K562 (cell line): ENCODE data around the gene MLLT11. TPM values are rescaled to one million over a fixed set of nuclear protein-coding genes. Genes with fewer than 3 reads are reported as not detected.

Experiments used
- C11orf30 ChIP-seq: fragments of 450-650 bp; IDR thresholded peaks from 2 replicates; pipeline ENCODE4 v1.6.1; 2016; ENCODE audit warnings: low read depth, mild to moderate bottlenecking
- HDAC2 ChIP-seq: fragments of 450-650 bp; IDR thresholded peaks from 2 replicates; pipeline ENCODE4 v1.6.1; 2016; ENCODE audit warnings: mild to moderate bottlenecking
- HMGXB4 ChIP-seq: sonication (generic); formaldehyde crosslinking; IDR thresholded peaks from 2 replicates; pipeline ENCODE4 v1.8.1; 2023; ENCODE audit warnings: mild to moderate bottlenecking, missing genetic modification reagents
- MAFG ChIP-seq: fragments of 450-650 bp; conservative IDR thresholded peaks from 2 replicates; pipeline ENCODE4 v1.6.1; 2016; ENCODE audit warnings: missing genetic modification characterization, missing compliant biosample characterization
- NCOA1 ChIP-seq: fragments of 450-650 bp; IDR thresholded peaks from 2 replicates; pipeline ENCODE4 v1.6.1; 2016; ENCODE audit warnings: low read depth
- PHB ChIP-seq: fragments of 250-450 bp; sonication (Bioruptor Pico); IDR thresholded peaks from 2 replicates; pipeline ENCODE4 v1.5.0; 2021
- STAG1 ChIP-seq: sonication (generic); formaldehyde crosslinking; IDR thresholded peaks from 2 replicates; pipeline ENCODE4 v1.5.0; 2020; ENCODE audit warnings: missing genetic modification reagents, borderline replicate concordance
- YY1 ChIP-seq, 3 experiments: IDR thresholded peaks; 2 replicates each; pipeline ENCODE4 v1.6.1; 2011; ENCODE audit warnings: low read length in 2 of 3, mild to moderate bottlenecking in 2 of 3, moderate library complexity in 2 of 3, borderline replicate concordance in 1 of 3, control low read depth in 1 of 3, low read depth in 1 of 3; ENCODE audit not compliant: insufficient read depth in 3 of 3, insufficient replicate concordance in 2 of 3, control insufficient read depth in 1 of 3, insufficient read length in 1 of 3; ENCODE audit errors: extremely low read depth in 1 of 3
- ZBTB1 ChIP-seq: sonication (generic); formaldehyde crosslinking; IDR thresholded peaks from 2 replicates; pipeline ENCODE4 v1.8.1; 2023; ENCODE audit warnings: missing genetic modification reagents, low read depth, mild to moderate bottlenecking, borderline replicate concordance
- ZKSCAN1 ChIP-seq: fragments of 150-350 bp; IDR thresholded peaks from 2 replicates; pipeline ENCODE4 v1.6.1; 2016; ENCODE audit warnings: low read depth, low read length
- ZNF134 ChIP-seq: fragments of 250-450 bp; sonication (Bioruptor Pico); conservative IDR thresholded peaks from 2 replicates; pipeline ENCODE4 v1.4.0; 2020
- ZNF24 ChIP-seq: fragments of 450-650 bp; IDR thresholded peaks from 2 replicates; pipeline ENCODE4 v1.6.1; 2016
- ZNF431 ChIP-seq: sonication (generic); formaldehyde crosslinking; IDR thresholded peaks from 2 replicates; pipeline ENCODE4 v1.8.0; 2022; ENCODE audit warnings: mild to moderate bottlenecking, missing genetic modification reagents
- ZNF57 ChIP-seq: fragments of 450-650 bp; formaldehyde crosslinking; IDR thresholded peaks from 2 replicates; pipeline ENCODE4 v1.4.0; 2020; ENCODE audit warnings: mild to moderate bottlenecking, moderate library complexity
- polyA plus RNA-seq, 8 experiments: library from polyadenylated mRNA; depleted of rRNA in 4 of 8; stranded (reverse) in 5 of 8; unstranded in 3 of 8; fragments of >200 nt; fragmentation: Nextera tagmentation in 2 of 8; fragmentation: Illumina TruSeq in 1 of 8; extraction: Ambion mirVana in 2 of 8; extraction: Trizol in 1 of 8; gene quantifications; 2 replicates each; pipeline versions ENCODE4 v1.2.1 to v1.2.3, GENCODE V29; 2011 to 2014; ENCODE audit warnings: inconsistent platforms in 1 of 8, missing spikeins in 1 of 8
- total RNA-seq, 7 experiments: library from RNA; depleted of rRNA in 6 of 7; stranded (reverse); fragments of >200 nt in 6 of 7; fragmentation: Illumina TruSeq in 2 of 7; extraction: Trizol in 2 of 7; gene quantifications; 2 replicates each; pipeline versions ENCODE4 v1.2.1 to v1.2.3, GENCODE V29; 2011 to 2021; ENCODE audit warnings: low replicate concordance in 1 of 7
- TF ChIP-seq, protein P1 (sequence below): sonication (generic); formaldehyde crosslinking; IDR thresholded peaks from 2 replicates; pipeline ENCODE4 v1.8.0; 2022; ENCODE audit warnings: mild to moderate bottlenecking, missing genetic modification reagents, borderline replicate concordance
- TF ChIP-seq, protein P2 (sequence below): sonication (generic); formaldehyde crosslinking; IDR thresholded peaks from 2 replicates; pipeline ENCODE4 v1.8.0; 2022; ENCODE audit warnings: mild to moderate bottlenecking, missing genetic modification reagents
- TF ChIP-seq, protein P3 (sequence below): fragments of 450-650 bp; IDR thresholded peaks from 2 replicates; pipeline ENCODE4 v1.6.1; 2016
- TF ChIP-seq, protein P4 (sequence below), 3 experiments: fragments of 200-800 bp in 1 of 3; fragments of 250-450 bp in 1 of 3; fragments of 450-650 bp in 1 of 3; sonication (Bioruptor Pico) in 1 of 3; sonication (Bioruptor generic) in 1 of 3; formaldehyde crosslinking in 1 of 3; IDR thresholded peaks; 2 replicates each; pipeline versions ENCODE4 v1.6.1 to v1.8.0; 2016 to 2022; ENCODE audit warnings: mild to moderate bottlenecking in 2 of 3, missing genetic modification characterization in 2 of 3, missing compliant biosample characterization in 1 of 3, moderate library complexity in 1 of 3

MLLT11 gene
- total and polyA plus RNA-seq, 9 of the 15 experiments (the other 6 are each of a cell fraction or from before 2014, with no cell fraction given), result 12.1 to 91.0 (median 22.0) TPM

GRCh38 chr1:151062741-151063371 lies 2.7 kb downstream of the MLLT11 start (continued):
- no peak for TF ChIP-seq YY1 (IDR thresholded peaks at IDR 0.05; ENCODE audit: borderline replicate concordance in 1 of 3, control insufficient read depth in 1 of 3, extremely low read depth in 1 of 3, insufficient read depth in 3 of 3, insufficient read length in 1 of 3, insufficient replicate concordance in 2 of 3, low read depth in 1 of 3, low read length in 2 of 3)
- TF ChIP-seq, protein P1, sequence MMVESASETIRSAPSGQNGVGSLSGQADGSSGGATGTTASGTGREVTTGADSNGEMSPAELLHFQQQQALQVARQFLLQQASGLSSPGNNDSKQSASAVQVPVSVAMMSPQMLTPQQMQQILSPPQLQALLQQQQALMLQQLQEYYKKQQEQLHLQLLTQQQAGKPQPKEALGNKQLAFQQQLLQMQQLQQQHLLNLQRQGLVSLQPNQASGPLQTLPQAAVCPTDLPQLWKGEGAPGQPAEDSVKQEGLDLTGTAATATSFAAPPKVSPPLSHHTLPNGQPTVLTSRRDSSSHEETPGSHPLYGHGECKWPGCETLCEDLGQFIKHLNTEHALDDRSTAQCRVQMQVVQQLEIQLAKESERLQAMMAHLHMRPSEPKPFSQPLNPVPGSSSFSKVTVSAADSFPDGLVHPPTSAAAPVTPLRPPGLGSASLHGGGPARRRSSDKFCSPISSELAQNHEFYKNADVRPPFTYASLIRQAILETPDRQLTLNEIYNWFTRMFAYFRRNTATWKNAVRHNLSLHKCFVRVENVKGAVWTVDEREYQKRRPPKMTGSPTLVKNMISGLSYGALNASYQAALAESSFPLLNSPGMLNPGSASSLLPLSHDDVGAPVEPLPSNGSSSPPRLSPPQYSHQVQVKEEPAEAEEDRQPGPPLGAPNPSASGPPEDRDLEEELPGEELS (CRISPR knock-in tag), result no peak
- TF ChIP-seq HDAC2, result 0 out of 2 replicates have a peak, but pooled peaks have one; percentile 15
- no peak for TF ChIP-seq ZKSCAN1
- no peak for TF ChIP-seq ZNF24
- TF ChIP-seq PHB (CRISPR knock-in tag), result no peak
- no peak for TF ChIP-seq STAG1 (CRISPR knock-in tag)
- TF ChIP-seq, protein P2, sequence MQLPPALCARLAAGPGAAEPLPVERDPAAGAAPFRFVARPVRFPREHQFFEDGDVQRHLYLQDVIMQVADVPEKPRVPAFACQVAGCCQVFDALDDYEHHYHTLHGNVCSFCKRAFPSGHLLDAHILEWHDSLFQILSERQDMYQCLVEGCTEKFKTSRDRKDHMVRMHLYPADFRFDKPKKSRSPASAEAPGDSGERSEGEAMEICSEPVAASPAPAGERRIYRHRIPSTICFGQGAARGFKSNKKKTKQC (CRISPR knock-in tag), result no peak
- TF ChIP-seq, protein P3, sequence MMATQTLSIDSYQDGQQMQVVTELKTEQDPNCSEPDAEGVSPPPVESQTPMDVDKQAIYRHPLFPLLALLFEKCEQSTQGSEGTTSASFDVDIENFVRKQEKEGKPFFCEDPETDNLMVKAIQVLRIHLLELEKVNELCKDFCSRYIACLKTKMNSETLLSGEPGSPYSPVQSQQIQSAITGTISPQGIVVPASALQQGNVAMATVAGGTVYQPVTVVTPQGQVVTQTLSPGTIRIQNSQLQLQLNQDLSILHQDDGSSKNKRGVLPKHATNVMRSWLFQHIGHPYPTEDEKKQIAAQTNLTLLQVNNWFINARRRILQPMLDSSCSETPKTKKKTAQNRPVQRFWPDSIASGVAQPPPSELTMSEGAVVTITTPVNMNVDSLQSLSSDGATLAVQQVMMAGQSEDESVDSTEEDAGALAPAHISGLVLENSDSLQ, result peak; percentile 12; the same call in 1 of the 2 replicates
- no peak for TF ChIP-seq ZBTB1 (CRISPR knock-in tag)
- TF ChIP-seq HMGXB4, result no peak
- TF ChIP-seq, protein P4, sequence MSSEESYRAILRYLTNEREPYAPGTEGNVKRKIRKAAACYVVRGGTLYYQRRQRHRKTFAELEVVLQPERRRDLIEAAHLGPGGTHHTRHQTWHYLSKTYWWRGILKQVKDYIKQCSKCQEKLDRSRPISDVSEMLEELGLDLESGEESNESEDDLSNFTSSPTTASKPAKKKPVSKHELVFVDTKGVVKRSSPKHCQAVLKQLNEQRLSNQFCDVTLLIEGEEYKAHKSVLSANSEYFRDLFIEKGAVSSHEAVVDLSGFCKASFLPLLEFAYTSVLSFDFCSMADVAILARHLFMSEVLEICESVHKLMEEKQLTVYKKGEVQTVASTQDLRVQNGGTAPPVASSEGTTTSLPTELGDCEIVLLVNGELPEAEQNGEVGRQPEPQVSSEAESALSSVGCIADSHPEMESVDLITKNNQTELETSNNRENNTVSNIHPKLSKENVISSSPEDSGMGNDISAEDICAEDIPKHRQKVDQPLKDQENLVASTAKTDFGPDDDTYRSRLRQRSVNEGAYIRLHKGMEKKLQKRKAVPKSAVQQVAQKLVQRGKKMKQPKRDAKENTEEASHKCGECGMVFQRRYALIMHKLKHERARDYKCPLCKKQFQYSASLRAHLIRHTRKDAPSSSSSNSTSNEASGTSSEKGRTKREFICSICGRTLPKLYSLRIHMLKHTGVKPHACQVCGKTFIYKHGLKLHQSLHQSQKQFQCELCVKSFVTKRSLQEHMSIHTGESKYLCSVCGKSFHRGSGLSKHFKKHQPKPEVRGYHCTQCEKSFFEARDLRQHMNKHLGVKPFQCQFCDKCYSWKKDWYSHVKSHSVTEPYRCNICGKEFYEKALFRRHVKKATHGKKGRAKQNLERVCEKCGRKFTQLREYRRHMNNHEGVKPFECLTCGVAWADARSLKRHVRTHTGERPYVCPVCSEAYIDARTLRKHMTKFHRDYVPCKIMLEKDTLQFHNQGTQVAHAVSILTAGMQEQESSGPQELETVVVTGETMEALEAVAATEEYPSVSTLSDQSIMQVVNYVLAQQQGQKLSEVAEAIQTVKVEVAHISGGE (CRISPR knock-in tag; IDR thresholded peaks at IDR 0.05), result 0 out of 6 replicates have a peak, but pooled peaks of 1 of the 3 experiments have one; percentile 37
- no peak for TF ChIP-seq NCOA1
- TF ChIP-seq MAFG, result peak; percentile 53
- TF ChIP-seq ZNF431 (CRISPR knock-in tag), result no peak
- no peak for TF ChIP-seq ZNF134 (CRISPR knock-in tag)
- no peak for TF ChIP-seq ZNF57 (CRISPR knock-in tag)
- TF ChIP-seq C11orf30, result peak; percentile 41; the same call in 1 of the 2 replicates
